HG03139 (cell line): ENCODE data around the gene FNBP1L.
"Not testable (repeated sequence)": the region's sequence is repeated elsewhere in the genome, so short reads cannot be mapped to it uniquely, and the experiment has no call there.

Experiments used
- ATAC-seq: cut with Tn5 transposase; IDR thresholded peaks from one replicate; pipeline ENCODE4 v1.9.1; 2021; ENCODE audit not compliant: unreplicated experiment

FNBP1L gene

GRCh38 chr1:93526431-93526830, 78.5 kb downstream of the FNBP1L start:
- ATAC-seq, result no peak

- no peak for ATAC-seq
Observed at GRCh38 chr1:93528412-93528811, 80.5 kb downstream of the FNBP1L start.

- no peak for ATAC-seq
Observed at GRCh38 chr1:93531193-93531592, 83.3 kb downstream of the FNBP1L start.

- ATAC-seq, result no peak
Observed at GRCh38 chr1:93532780-93533378, 85.0 kb downstream of the FNBP1L start.

- no peak for ATAC-seq
Observed at GRCh38 chr1:93533677-93534076, 85.8 kb downstream of the FNBP1L start.

GRCh38 chr1:93537396-93537795, 89.5 kb downstream of the FNBP1L start:
- ATAC-seq, result no peak

GRCh38 chr1:93537924-93538323, 90.0 kb downstream of the FNBP1L start:
- ATAC-seq, result no peak

GRCh38 chr1:93541045-93541444, 93.1 kb downstream of the FNBP1L start:
- no peak for ATAC-seq

GRCh38 chr1:93542398-93542797, 94.5 kb downstream of the FNBP1L start:
- no peak for ATAC-seq

GRCh38 chr1:93546162-93546863, 98.4 kb downstream of the FNBP1L start:
- ATAC-seq, result no peak

GRCh38 chr1:93549131-93549530, 101.2 kb downstream of the FNBP1L start:
- ATAC-seq, result no peak

- ATAC-seq, result no peak
Observed at GRCh38 chr1:93549811-93550210, 101.9 kb downstream of the FNBP1L start.

GRCh38 chr1:93552741-93553455, 105.0 kb downstream of the FNBP1L start:
- ATAC-seq, result no peak

GRCh38 chr1:93553886-93554490, 106.1 kb downstream of the FNBP1L start:
- ATAC-seq, result not testable (repeated sequence)

- ATAC-seq, result no peak
Observed at GRCh38 chr1:93554883-93555872, 107.3 kb downstream of the FNBP1L start.

- ATAC-seq, result no peak
Observed at GRCh38 chr1:93556291-93556690, 108.4 kb downstream of the FNBP1L start.

- no peak for ATAC-seq
Observed at GRCh38 chr1:93559045-93559444, 111.1 kb downstream of the FNBP1L start.

- no peak for ATAC-seq
Observed at GRCh38 chr1:93559695-93560094, 111.8 kb downstream of the FNBP1L start.

GRCh38 chr1:93565496-93566206, 117.7 kb downstream of the FNBP1L start:
- ATAC-seq, result no peak

- ATAC-seq, result no peak
Observed at GRCh38 chr1:93566227-93566626, 118.3 kb downstream of the FNBP1L start.
